Neutrophil (primary cell): ENCODE data around the gene CORO7.

Experiments used
- H3K27ac ChIP-seq: fragments of 200-600 bp; sonication (generic); 2 replicates; pipeline ENCODE4 v1.5.1; 2016; ENCODE audit warnings: mild to moderate bottlenecking, moderate library complexity
- H3K27me3 ChIP-seq: fragments of 200-600 bp; sonication (generic); 2 replicates; pipeline ENCODE4 v1.6.0; 2016; ENCODE audit warnings: mild to moderate bottlenecking
- H3K36me3 ChIP-seq: fragments of 200-600 bp; sonication (generic); 2 replicates; pipeline ENCODE4 v1.5.1; 2017
- H3K4me1 ChIP-seq, 2 experiments: fragments of 200-600 bp in 1 of 2; sonication (generic) in 1 of 2; 1 replicate in 1 of 2; 2 replicates in 1 of 2; pipeline versions ENCODE4 v1.5.1 to v1.6.1; 2013 to 2016; ENCODE audit warnings: low read depth in 1 of 2, low read length in 1 of 2, mild to moderate bottlenecking in 1 of 2, moderate library complexity in 1 of 2; ENCODE audit not compliant: control insufficient read depth in 1 of 2, insufficient read depth in 1 of 2
- H3K4me3 ChIP-seq, 2 experiments: fragments of 200-600 bp in 1 of 2; sonication (generic) in 1 of 2; 1 replicate in 1 of 2; 2 replicates in 1 of 2; pipeline ENCODE4 v1.5.1; 2013 to 2016; ENCODE audit warnings: low read depth in 1 of 2, low read length in 1 of 2, mild to moderate bottlenecking in 1 of 2, moderate library complexity in 1 of 2
- H3K9me3 ChIP-seq: fragments of 200-600 bp; sonication (generic); 2 replicates; pipeline ENCODE4 v1.5.1; 2016
- TF ChIP-seq, protein P1 (sequence below): fragments of 200-600 bp; sonication (generic); IDR thresholded peaks from 2 replicates; pipeline ENCODE4 v1.5.1; 2016; ENCODE audit warnings: antibody characterized with exemption

Gene CORO7

DNA sequence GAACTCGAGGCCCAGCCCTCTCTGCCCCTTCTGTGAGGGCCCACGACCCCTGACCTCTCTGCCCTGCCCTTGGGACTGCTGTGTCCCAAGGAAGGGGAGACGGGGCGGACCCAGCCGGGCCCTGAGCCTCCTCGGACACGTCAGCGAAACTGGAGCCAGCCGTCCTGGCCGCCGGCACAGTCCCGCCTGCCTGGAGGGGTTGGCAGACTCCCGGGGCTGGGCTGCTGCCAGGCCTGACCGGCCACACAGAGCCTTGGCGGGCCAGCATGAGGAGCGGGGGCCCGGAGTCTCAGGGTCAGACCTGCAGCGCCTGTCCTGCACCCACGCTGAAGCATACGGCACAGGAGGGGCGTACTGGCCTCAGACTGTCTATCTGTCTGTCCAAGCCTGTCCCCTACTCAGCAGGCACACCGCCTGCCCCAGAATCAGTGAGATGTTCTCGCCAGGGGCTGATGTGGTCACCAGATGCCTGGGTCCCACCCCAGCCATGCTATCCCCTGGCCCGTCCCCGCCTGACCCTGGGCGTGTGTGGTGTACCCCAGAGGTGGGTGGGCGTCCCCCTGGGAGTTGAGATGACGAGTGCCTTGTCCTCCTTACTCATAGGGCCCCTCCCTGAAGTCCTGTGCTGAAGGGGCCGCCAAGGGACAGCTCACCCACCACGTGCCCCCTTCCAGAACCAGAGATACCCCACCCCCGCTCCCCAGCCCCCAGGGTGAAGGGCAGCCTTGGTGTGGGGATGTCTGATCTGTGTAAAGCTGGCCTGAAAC lies 40.1 kb downstream of the CORO7 start:
- H3K36me3 ChIP-seq = peaks cover 77% of the 10 kb centered on the region
- TF ChIP-seq, protein P1, sequence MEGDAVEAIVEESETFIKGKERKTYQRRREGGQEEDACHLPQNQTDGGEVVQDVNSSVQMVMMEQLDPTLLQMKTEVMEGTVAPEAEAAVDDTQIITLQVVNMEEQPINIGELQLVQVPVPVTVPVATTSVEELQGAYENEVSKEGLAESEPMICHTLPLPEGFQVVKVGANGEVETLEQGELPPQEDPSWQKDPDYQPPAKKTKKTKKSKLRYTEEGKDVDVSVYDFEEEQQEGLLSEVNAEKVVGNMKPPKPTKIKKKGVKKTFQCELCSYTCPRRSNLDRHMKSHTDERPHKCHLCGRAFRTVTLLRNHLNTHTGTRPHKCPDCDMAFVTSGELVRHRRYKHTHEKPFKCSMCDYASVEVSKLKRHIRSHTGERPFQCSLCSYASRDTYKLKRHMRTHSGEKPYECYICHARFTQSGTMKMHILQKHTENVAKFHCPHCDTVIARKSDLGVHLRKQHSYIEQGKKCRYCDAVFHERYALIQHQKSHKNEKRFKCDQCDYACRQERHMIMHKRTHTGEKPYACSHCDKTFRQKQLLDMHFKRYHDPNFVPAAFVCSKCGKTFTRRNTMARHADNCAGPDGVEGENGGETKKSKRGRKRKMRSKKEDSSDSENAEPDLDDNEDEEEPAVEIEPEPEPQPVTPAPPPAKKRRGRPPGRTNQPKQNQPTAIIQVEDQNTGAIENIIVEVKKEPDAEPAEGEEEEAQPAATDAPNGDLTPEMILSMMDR = no peak
- peaks cover 26% of the 10 kb centered on the region for H3K27me3 ChIP-seq
- no peak overlapping the region for H3K4me3 ChIP-seq
- H3K9me3 ChIP-seq = no peaks in the 10 kb centered on the region
- peaks cover 13 to 28% of the 10 kb centered on the region in 2 experiments for H3K4me1 ChIP-seq
- H3K27ac ChIP-seq = no peak overlapping the region

DNA sequence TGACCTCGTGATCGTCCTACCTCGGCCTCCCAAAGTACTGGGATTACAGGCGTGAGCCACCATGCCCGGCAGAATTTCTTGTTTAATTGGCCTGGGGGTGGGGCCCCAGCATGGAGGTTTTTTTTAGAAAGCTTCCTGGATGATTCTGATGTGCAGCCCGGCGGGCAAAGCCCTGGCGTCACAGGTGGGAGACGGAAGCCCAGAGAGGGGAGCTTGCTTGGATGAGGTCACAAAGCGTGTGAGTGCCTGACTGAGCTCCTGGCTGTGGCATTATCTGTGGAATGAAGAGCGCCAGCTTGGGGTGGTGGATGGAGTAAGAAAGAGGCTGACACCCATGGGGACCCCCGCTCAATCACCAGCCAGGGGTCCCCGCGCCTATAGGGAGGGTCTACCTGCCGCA lies 40.7 kb downstream of the CORO7 start:
- Histone ChIP-seq H3K27ac (no peak overlapping the region), H3K9me3 (no peaks in the 10 kb centered on the region), H3K4me1 (peaks cover 13 to 32% of the 10 kb centered on the region in 2 experiments), H3K36me3 (peaks cover 75% of the 10 kb centered on the region), H3K27me3 (peaks cover 26% of the 10 kb centered on the region), H3K4me3 (no peak overlapping the region)
- TF ChIP-seq, protein P1 = no peak

DNA sequence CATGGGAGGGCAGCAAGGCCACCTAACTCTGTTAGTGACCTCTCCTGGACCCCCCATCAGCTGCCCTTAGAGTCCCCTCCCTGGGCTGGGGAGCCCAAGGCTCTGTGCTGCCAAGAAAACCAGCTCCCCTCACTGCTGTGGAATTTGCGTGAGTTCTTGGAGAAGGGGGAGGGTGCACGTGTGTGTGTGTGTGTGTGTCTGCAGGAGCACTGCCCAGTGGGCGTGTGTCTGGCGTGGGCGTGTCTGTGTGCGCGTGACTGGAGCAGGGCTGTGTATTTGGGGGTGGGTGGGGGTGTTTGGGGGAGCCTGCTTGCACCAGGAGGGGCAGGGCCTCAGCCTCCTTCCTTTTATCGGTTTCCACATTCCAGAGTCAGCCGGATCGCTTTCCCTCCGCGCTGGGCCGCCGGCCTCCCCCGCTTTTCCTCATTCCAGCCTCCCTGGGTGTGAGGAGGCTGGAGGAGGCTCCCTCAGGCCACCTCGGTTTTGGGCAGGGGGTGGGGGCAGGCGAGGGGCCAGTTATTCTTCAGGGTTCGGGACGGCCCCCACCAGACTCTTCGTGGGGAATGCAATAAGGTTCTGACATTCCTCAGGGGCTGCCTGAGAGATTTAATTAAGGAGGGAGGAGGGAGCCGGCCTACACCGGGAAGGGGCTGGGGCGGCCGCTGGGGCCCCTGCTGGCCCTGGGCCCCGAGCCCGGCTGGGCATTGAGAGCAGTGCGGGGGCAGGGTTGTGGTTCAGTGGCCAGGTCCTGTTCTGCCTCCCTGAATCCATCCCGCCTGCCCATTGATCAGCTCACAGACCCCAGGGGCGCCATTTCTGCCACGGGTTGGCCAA lies 42.3 kb downstream of the CORO7 start:
- peaks cover 26% of the 10 kb centered on the region for H3K27me3 ChIP-seq
- no peaks in the 10 kb centered on the region for H3K9me3 ChIP-seq
- no peak overlapping the region for H3K27ac ChIP-seq
- peaks cover 13 to 32% of the 10 kb centered on the region in 2 experiments for H3K4me1 ChIP-seq
- TF ChIP-seq, protein P1 = no peak
- peaks cover 77% of the 10 kb centered on the region for H3K36me3 ChIP-seq
- no peak overlapping the region for H3K4me3 ChIP-seq

DNA sequence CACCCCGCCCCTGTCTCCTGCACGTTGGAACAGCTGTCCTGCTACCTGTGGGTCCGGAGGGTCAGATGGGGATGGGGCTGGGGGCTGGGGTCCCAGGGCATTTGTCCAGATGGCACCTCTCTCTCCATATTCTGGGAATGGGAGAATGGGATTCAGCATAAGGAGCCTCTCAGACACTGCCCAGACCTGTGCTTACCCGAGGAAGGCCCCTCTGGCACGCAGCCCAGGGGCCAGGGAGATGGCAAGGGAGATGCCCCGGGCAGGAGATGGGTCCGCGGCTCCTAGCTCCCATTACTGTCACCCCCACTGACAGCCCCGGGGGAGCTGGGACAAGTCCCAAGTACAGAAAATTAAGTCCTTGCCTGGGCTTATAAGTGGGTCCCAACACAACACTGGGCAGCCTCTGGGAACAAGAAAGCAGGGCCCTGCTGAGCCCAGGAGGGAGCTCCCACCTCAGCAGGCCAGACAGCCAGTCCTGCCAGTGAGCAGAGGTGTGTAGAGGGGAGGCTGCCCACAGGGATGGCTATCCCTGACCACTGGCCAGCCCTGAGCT lies 43.0 kb downstream of the CORO7 start:
- no peaks in the 10 kb centered on the region for H3K9me3 ChIP-seq
- peaks cover 26% of the 10 kb centered on the region for H3K27me3 ChIP-seq
- peaks cover 74% of the 10 kb centered on the region for H3K36me3 ChIP-seq
- no peak overlapping the region for H3K27ac ChIP-seq
- H3K4me1 ChIP-seq = peaks cover 13 to 32% of the 10 kb centered on the region in 2 experiments
- TF ChIP-seq, protein P1 = no peak
- no peak overlapping the region for H3K4me3 ChIP-seq

DNA sequence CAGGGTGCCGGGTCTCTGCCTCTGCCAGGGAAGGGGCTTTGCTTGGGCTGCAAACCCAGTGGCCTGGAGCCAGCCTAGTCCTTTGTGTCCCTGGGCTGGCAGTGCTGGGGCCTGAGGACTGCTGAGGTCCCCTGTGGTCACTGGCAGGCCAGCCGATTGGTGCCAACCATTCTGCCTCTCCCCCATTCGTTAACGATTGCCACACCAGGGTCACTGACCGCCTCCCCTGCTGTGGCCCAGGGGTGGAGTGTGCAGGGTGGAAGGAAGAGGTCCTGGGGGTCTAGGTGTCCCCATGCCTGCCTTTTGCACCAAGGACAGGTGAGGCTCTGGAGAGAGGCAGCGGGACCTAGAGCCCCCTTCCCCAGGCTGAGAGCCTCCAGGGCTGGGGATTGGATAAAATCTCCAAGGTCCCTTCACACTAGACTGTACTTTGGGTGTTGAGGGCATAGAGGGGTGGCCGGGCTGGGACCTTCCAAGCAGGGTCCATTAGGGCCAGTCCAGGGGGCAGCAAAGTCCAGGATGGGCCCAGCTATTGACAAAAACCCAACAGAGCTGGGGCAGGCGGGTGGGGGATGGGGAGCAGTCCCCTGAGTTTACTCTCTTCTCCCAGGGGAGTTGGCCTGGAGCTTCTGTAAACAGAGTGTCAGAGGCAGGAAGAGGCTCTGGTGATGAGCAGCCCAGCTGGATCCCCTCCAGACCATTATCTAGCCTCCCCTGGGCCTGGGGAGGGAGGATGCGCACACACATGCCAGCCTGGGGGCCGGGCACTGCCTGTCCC lies 43.6 kb downstream of the CORO7 start:
- H3K27ac ChIP-seq = no peak overlapping the region
- TF ChIP-seq, protein P1 = no peak
- H3K9me3 ChIP-seq = no peaks in the 10 kb centered on the region
- peak overlapping the region; percentile 38 to 48 for H3K4me3 ChIP-seq
- peaks cover 26% of the 10 kb centered on the region for H3K27me3 ChIP-seq
- peaks cover 71% of the 10 kb centered on the region for H3K36me3 ChIP-seq
- H3K4me1 ChIP-seq = peaks cover 13 to 32% of the 10 kb centered on the region in 2 experiments
